ENCODE measurements around the gene BAX. TPM values are rescaled to one million over a fixed set of nuclear protein-coding genes. Genes with fewer than 3 reads are reported as not detected.

Gene BAX
- total and polyA plus RNA-seq, 9 of the 15 experiments (the other 6 are each of a cell fraction or from before 2014, with no cell fraction given): 3.2 to 95.4 (median 44.5) TPM

GRCh38 chr19:48964205-48965039 lies 9.7 kb downstream of the BAX start (continued):
- TF ChIP-seq, protein P1, sequence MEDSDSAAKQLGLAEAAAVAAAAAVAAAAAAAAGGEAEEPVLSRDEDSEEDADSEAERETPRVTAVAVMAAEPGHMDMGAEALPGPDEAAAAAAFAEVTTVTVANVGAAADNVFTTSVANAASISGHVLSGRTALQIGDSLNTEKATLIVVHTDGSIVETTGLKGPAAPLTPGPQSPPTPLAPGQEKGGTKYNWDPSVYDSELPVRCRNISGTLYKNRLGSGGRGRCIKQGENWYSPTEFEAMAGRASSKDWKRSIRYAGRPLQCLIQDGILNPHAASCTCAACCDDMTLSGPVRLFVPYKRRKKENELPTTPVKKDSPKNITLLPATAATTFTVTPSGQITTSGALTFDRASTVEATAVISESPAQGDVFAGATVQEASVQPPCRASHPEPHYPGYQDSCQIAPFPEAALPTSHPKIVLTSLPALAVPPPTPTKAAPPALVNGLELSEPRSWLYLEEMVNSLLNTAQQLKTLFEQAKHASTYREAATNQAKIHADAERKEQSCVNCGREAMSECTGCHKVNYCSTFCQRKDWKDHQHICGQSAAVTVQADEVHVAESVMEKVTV (CRISPR knock-in tag; IDR thresholded peaks at IDR 0.05): 0 out of 2 replicates have a peak, but pooled peaks have one; percentile 4
- no peak for TF ChIP-seq RBM25 (IDR thresholded peaks at IDR 0.05; ENCODE audit: low read depth, low read length, severe bottlenecking)
- no peak for TF ChIP-seq SMARCA5 (IDR thresholded peaks at IDR 0.05)
- TF ChIP-seq ZNF41 (CRISPR knock-in tag; conservative IDR thresholded peaks at IDR 0.05): no peak
- no peak for TF ChIP-seq KAT7 (CRISPR knock-in tag; IDR thresholded peaks at IDR 0.05; ENCODE audit: borderline replicate concordance)
- TF ChIP-seq ZNF707 (CRISPR knock-in tag; conservative IDR thresholded peaks at IDR 0.05): no peak
- TF ChIP-seq RBFOX2 (IDR thresholded peaks at IDR 0.05; ENCODE audit: low read depth, low read length): no peak
- no peak for TF ChIP-seq ZNF764 (CRISPR knock-in tag; IDR thresholded peaks at IDR 0.05; ENCODE audit: low read depth)
- no peak for TF ChIP-seq CBX5 (IDR thresholded peaks at IDR 0.05; ENCODE audit: borderline replicate concordance, low read depth)
- 0 out of 2 replicates have a peak, but pooled peaks have one; percentile 57 for TF ChIP-seq LARP7 (IDR thresholded peaks at IDR 0.05)
- no peak for TF ChIP-seq CHCHD3 (CRISPR knock-in tag; IDR thresholded peaks at IDR 0.05)
- TF ChIP-seq TEAD4 (IDR thresholded peaks at IDR 0.05; ENCODE audit: low read length): no peak
- no peak for TF ChIP-seq TEAD4 (CRISPR knock-in tag; IDR thresholded peaks at IDR 0.05; ENCODE audit: borderline replicate concordance)
- TF ChIP-seq BRF1 (IDR thresholded peaks at IDR 0.05; ENCODE audit: borderline replicate concordance, extremely low read depth, insufficient read length): no peak
- TF ChIP-seq, protein P2, sequence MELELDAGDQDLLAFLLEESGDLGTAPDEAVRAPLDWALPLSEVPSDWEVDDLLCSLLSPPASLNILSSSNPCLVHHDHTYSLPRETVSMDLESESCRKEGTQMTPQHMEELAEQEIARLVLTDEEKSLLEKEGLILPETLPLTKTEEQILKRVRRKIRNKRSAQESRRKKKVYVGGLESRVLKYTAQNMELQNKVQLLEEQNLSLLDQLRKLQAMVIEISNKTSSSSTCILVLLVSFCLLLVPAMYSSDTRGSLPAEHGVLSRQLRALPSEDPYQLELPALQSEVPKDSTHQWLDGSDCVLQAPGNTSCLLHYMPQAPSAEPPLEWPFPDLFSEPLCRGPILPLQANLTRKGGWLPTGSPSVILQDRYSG (tag; conservative IDR thresholded peaks at IDR 0.05; ENCODE audit: low read depth): no peak
- TF ChIP-seq, protein P3, sequence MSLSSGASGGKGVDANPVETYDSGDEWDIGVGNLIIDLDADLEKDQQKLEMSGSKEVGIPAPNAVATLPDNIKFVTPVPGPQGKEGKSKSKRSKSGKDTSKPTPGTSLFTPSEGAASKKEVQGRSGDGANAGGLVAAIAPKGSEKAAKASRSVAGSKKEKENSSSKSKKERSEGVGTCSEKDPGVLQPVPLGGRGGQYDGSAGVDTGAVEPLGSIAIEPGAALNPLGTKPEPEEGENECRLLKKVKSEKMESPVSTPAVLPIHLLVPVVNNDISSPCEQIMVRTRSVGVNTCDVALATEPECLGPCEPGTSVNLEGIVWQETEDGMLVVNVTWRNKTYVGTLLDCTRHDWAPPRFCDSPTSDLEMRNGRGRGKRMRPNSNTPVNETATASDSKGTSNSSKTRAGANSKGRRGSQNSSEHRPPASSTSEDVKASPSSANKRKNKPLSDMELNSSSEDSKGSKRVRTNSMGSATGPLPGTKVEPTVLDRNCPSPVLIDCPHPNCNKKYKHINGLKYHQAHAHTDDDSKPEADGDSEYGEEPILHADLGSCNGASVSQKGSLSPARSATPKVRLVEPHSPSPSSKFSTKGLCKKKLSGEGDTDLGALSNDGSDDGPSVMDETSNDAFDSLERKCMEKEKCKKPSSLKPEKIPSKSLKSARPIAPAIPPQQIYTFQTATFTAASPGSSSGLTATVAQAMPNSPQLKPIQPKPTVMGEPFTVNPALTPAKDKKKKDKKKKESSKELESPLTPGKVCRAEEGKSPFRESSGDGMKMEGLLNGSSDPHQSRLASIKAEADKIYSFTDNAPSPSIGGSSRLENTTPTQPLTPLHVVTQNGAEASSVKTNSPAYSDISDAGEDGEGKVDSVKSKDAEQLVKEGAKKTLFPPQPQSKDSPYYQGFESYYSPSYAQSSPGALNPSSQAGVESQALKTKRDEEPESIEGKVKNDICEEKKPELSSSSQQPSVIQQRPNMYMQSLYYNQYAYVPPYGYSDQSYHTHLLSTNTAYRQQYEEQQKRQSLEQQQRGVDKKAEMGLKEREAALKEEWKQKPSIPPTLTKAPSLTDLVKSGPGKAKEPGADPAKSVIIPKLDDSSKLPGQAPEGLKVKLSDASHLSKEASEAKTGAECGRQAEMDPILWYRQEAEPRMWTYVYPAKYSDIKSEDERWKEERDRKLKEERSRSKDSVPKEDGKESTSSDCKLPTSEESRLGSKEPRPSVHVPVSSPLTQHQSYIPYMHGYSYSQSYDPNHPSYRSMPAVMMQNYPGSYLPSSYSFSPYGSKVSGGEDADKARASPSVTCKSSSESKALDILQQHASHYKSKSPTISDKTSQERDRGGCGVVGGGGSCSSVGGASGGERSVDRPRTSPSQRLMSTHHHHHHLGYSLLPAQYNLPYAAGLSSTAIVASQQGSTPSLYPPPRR (CRISPR knock-in tag; IDR thresholded peaks at IDR 0.05; ENCODE audit: borderline replicate concordance): no peak
- no peak for TF ChIP-seq GABPB2 (CRISPR knock-in tag; conservative IDR thresholded peaks at IDR 0.05)
- TF ChIP-seq RBM22 (IDR thresholded peaks at IDR 0.05; ENCODE audit: low read depth, low read length, poor library complexity, severe bottlenecking): no peak
- TF ChIP-seq YY1 (IDR thresholded peaks at IDR 0.05; ENCODE audit: borderline replicate concordance in 1 of 3, control insufficient read depth in 1 of 3, extremely low read depth in 1 of 3, insufficient read depth in 3 of 3, insufficient read length in 1 of 3, insufficient replicate concordance in 2 of 3, low read depth in 1 of 3, low read length in 2 of 3): no peak
